HepG2 (cell line): ENCODE measurements around the gene SRP19.

Experiments used
- ETV5 ChIP-seq: IDR thresholded peaks from 2 replicates; pipeline ENCODE4 v1.6.1; 2018; ENCODE audit warnings: missing biosample characterization, missing genetic modification reagents, inconsistent platforms, borderline replicate concordance
- GABPA ChIP-seq, 2 experiments: IDR thresholded peaks; 2 replicates each; pipeline ENCODE4 v1.6.1; 2011 to 2016; ENCODE audit warnings: low read depth in 2 of 2, low read length in 1 of 2, missing biosample characterization in 1 of 2, missing genetic modification characterization in 1 of 2
- NBN ChIP-seq: fragments of 450-650 bp; conservative IDR thresholded peaks from 2 replicates; pipeline ENCODE4 v1.6.1; 2017
- POLR2AphosphoS5 ChIP-seq: IDR thresholded peaks from 2 replicates; pipeline ENCODE4 v1.6.1; 2012; ENCODE audit warnings: low read depth, low read length
- WIZ ChIP-seq: sonication (generic); formaldehyde crosslinking; IDR thresholded peaks from 2 replicates; pipeline ENCODE4 v1.5.1; 2020; ENCODE audit warnings: mild to moderate bottlenecking, missing genetic modification reagents
- TF ChIP-seq, protein P1 (sequence below): sonication (generic); formaldehyde crosslinking; IDR thresholded peaks from 2 replicates; pipeline ENCODE4 v1.5.0; 2020; ENCODE audit warnings: mild to moderate bottlenecking, missing genetic modification reagents, moderate library complexity

DNA sequence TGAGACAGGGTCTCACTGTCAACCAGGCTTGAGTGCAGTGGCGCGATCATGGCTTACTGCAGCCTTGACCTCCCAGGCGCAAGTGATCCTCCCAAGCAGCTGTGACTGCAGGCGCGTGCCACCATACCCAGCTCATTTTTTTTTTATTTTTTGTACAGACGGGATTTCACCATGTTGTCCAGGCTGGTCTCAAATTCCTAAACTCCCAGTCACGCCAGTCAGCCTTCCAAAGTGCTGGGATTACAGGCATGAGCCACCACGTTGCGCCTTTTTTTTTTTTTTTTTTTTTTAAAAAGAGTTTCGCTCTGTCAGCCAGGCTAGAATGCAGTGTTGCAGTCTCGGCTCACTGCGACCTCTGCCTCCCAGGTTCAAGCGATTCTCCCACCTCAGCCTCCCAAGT is 27.1 kb upstream of the SRP19 start:
- TF ChIP-seq POLR2AphosphoS5: no peak
- no peak for TF ChIP-seq GABPA (IDR thresholded peaks at IDR 0.05; ENCODE audit: low read depth, low read length)
- TF ChIP-seq GABPA (CRISPR knock-in tag; IDR thresholded peaks at IDR 0.05; ENCODE audit: low read depth): no peak
- no peak for TF ChIP-seq WIZ (CRISPR knock-in tag)
- TF ChIP-seq ETV5 (CRISPR knock-in tag): no peak
- TF ChIP-seq, protein P1, sequence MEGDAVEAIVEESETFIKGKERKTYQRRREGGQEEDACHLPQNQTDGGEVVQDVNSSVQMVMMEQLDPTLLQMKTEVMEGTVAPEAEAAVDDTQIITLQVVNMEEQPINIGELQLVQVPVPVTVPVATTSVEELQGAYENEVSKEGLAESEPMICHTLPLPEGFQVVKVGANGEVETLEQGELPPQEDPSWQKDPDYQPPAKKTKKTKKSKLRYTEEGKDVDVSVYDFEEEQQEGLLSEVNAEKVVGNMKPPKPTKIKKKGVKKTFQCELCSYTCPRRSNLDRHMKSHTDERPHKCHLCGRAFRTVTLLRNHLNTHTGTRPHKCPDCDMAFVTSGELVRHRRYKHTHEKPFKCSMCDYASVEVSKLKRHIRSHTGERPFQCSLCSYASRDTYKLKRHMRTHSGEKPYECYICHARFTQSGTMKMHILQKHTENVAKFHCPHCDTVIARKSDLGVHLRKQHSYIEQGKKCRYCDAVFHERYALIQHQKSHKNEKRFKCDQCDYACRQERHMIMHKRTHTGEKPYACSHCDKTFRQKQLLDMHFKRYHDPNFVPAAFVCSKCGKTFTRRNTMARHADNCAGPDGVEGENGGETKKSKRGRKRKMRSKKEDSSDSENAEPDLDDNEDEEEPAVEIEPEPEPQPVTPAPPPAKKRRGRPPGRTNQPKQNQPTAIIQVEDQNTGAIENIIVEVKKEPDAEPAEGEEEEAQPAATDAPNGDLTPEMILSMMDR (CRISPR knock-in tag): no peak
- TF ChIP-seq NBN: no peak
